Stimulated activated CD4-positive, alpha-beta T cell treated with anti-CD3 and anti-CD28 coated beads, Interleukin-12 subunit alpha, Interleukin-12 subunit beta, amount 100 ng/mL, for 48 hours (primary cell): ENCODE results near the gene NEDD8.

Experiments used
- DNase-seq, 3 donors: peaks; one replicate each; pipeline ENCODE4 v3.0.0-alpha.2; 2020; ENCODE audit warnings: low read depth in 2 of 3, low spot score in 1 of 3

Gene NEDD8

DNA sequence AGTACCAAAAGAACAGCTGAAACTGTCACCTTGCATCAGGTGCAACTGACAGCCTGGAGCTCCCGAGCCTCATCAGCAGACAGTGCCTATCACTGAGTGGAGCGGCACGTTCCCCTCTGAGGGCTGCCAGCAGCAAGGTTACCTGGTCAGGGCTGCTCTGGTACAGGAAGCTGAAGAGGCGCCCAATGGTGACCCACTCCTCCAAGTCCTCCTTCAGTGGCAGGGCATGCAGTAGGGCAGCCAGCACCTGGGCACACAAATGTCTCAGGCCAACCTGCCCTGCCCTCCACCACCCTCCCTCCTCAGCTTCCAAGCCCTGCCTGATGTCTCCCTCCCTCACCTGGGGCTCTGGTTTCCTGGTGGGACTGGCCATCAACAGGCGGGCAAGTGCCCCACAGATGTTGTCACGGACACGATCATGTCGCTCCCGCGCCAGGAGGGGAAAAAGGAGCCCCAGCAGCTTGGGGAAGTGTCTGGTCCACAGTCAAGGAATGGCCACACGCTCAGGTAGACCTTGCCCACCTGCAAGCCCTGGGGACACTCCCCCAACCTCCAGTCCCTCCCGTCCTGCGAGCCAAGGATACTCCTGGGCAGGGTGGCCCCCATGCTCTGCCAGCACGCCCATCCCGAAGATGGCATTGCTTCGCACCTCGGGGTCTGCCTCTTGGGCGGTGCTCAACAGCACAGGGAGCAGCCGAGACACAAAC, 50.6 kb downstream of the NEDD8 start:
- no peak for DNase-seq

DNA sequence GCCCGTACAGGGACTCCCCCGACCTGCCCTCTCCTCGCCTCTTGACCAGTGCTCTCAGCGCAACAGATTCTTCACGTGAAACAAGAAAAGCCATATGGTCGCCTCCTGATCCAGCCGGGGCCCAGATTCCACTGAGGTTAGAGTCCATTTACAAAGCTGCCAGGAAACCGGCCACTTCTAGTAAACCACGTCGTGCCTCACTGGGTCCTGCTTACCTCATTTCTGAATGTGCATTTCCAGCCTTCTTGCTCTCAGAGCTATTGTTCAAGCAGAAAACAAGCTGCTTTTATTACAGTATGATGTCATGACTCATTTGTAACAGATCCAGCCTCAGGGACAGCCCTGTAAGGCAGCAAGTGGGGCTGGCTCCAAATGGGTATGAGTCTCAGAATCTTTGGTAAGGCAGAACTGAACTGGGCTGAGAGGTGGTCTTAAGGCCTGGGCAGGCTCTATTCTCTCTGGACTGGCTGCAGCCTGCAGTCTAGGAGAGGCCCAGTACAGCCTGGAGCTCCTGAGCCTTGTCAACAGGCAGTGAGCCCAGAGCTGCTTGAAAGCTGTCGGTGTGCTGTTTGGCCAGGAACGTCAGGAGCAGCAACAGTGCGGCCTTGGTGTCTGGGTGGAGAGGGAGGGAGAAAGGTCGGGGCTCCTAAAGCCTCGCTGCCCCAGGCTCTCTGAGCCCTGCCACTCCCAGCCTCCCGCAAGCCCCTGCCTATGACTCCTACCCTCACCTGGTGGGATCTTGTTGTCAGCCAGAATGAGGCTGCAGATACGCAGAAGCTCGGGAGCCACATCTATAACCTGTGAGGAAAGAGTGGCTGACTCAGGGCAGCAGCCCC, 52.0 kb downstream of the NEDD8 start:
- DNase-seq = no peak

DNA sequence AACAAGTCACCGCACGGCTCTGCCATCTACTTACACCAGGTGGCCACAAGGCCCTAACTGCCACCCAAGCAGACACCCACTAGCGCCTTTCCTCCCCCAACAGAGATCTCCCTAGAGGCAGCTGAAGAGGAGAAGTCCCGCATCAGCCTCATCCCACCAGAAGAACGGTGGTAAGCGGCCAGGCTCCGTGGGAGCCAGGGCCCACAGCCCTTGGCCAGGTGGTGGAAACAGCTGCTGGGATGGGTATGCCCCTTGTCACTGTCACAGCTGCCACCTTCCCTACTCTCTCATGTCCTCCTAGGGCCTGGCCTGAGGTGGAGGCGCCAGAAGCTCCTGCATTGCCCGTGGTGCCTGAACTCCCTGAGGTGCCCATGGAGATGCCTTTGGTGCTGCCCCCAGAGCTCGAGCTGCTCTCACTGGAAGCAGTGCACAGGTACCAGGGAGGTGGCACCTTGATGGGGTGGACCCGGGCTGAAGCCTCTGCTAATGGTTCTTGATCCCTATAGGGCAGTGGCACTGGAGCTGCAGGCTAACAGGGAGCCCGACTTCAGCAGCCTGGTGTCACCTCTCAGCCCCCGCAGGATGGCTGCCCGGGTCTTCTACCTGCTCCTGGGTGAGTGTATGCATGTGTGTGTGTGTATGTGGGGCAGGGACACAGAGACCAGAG, 52.7 kb downstream of the NEDD8 start:
- DNase-seq = no peak

DNA sequence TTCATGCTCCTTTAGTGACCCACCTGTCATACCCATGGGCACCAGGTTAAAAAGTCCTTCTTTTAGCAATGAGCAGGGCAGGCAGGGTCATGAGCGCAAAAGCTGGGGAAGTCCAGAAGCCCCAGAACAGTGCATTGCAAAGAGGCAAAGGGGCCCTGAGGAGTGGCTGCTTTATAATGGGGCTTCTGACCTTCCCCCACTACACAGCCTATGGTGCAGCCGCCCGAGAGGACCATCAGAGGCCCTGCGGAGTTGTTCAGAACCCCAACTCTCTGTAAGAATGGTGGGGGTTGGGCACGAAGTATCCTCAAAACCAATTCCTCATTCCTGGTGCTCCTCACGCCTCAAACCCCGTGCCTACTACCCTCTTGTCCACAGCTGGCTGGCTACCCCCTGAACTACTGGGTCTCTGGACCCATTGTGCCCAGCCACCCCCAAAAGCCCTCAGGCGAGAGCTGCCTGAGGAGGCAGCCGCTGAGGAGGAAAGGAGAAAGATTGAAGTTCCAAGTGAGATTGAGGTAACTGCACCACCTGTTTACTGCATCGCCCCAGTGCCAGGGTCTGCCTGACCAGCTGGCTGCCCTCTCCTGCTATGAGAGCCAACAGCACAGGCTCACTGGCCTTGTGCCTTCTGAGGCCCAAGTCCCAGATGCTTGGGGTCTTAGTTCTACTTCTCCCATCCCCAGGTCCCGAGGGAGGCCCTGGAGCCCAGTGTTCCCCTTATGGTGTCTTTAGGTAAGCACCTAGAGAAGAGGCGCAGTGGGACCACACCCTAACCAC, 53.6 kb downstream of the NEDD8 start:
- no peak for DNase-seq

DNA sequence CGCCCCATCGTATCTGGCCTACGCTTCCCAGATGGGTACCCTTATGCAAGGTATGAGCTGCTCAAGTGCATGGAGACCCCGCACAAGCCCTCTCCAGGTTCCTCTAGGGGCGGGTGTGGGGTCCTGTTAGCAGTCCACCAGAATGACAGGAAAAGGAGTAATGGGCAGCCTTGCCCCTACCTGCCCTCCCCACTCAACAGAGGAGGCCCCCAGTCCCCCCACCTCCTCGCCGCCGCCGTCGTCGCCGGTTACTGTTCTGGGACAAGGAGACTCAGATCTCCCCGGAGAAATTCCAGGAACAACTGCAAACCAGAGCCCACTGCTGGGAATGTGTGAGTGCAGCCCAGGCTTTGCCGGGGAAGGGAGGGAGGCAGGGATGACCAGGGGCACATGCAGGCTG, 54.3 kb downstream of the NEDD8 start:
- DNase-seq = no peak

DNA sequence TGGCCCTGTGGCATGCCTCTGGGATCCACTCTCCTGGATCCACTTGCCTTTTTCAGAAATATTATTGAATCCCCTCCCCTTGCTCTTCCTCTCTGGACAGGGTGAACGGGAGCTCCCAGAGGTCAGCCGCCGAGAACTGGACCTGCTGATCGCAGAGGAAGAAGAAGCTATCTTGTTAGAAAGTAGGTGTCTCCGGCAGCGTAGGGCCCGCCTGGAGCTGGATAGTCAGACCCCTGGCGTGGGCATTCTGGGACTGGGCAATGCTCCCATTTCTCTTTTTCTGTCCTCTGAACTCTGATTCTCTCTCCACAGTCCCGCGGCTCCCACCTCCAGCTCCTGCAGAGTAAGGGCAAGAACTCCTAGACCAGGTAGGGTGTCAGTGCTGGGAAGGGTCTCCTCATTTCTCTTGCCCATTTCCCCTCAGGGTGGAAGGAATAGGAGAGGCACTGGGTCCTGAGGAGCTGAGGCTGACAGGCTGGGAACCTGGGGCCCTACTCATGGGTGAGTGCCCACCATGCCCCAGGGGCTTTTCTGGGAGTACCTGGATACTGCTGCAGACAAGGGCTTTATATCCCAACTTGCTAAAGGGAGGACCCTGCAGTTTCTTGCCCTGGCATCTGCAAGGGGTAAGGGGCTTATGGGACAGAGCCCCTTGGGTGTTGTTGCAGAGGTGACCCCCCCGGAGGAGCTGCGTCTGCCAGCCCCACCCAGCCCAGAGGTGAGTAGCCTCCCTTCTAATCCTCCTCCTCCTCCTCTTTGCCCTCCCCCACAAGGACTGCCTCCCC, 54.9 kb downstream of the NEDD8 start:
- DNase-seq = no peak

DNA sequence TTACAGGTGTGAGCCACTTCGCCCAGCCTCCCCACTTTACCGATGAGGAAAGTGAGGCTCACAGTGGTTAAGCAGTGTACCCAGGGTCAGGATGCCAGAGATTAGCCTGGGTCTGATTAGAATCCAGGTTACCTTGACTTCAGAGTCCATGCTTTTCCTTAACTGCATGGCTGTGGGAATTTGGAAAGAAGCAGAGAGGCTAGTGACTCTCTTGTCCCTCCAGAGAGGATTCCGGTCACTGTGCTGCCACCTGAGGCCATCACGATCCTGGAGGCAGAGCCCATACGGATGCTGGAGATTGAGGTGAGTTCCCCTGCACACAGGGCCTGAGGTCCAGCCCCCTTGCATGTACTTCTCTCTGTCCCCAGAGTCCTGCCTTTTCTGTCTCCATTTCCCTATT, 55.6 kb downstream of the NEDD8 start:
- no peak for DNase-seq

DNA sequence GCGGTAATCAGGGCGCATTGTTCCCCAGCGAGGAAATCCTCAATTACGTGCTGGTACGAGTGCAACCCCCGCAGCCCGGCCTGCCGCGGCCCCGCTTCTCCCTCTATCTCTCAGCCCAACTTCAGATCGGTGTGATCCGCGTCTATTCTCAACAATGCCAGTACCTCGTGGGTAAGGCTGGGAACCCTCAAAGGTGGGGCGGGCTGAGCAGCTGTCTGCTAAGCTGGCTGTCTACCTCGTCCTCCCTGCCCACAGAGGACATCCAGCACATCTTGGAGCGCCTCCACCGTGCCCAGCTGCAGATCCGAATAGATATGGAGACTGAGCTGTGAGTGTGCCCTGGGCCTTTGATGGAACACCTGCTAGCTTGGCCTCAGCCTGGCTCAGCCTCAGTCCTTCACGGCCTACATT, 59.3 kb downstream of the NEDD8 start:
- DNase-seq = no peak

DNA sequence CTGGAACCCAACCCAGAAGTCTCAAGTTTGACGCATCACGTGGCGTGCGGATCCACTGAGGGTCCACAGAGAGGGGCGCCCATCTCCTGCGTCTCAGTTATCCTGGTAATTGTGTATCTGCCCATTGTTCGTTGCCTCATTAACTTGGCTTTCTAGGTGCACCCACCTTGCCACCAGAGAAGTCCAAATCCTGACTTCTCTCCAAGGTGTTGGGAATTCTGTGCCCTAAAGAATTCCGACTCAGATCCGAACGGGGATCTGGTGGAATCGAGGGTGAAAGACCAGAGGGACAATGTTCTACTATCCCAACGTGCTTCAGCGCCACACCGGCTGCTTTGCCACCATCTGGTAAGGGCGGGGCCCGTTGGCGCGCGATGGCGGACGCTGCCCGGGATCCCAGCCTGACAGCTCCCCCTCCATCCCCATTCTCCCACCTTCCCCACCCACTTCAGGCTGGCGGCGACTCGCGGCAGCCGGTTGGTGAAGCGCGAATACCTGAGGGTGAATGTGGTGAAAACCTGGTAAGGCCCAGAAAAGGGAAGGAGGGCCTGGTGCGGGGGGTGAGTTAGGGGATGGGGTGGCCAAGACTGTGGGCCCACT, 59.8 kb downstream of the NEDD8 start:
- DNase-seq = no peak

DNA sequence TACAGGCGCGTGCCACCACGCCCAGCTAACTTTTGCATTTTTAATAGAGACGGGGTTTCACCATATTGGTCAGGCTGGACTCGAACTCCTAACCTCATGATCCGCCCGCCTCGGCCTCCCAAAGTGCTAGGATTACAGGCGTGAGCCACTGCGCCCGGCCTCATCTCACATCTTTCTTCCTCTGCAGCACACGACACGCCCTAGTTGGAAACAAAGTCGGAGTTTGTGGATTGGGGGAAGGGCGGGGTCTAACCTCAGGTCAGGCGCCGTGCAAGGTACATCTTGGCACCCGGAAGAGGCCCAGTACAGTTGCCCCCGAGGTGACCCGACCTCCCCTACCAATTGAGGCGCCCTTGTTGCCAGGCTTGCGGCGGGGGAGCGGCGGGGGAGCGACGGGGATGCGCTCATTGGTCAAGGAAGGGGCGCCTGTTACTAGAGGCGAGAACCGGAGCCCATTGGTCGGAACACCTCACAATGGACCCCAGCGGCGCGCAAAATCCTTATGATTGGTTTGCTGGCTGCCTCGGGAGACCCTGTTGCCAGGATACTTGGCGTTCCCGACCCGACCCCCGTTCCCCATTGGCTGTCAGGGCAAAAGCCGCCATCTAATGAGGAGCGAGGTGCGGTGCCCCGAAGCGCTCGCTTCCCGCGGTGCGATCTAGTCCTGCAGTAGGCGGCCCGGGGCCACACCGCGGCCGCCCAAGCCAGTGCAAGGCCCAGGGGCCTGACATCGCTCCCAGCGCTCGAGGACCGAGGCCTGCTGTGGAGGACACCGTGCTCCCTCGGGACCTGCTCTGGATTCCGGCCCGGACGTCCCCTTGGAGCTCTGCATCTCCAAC, 60.5 kb downstream of the NEDD8 start, which contains the start of gene REC8:
TSS of gene REC8 (plus strand) at position 659 of the 839 bp plus-strand sequence. CDS start 473 bp downstream, outside the sequence.
- DNase-seq = peak; percentile 33 to 60 (median 48)

DNA sequence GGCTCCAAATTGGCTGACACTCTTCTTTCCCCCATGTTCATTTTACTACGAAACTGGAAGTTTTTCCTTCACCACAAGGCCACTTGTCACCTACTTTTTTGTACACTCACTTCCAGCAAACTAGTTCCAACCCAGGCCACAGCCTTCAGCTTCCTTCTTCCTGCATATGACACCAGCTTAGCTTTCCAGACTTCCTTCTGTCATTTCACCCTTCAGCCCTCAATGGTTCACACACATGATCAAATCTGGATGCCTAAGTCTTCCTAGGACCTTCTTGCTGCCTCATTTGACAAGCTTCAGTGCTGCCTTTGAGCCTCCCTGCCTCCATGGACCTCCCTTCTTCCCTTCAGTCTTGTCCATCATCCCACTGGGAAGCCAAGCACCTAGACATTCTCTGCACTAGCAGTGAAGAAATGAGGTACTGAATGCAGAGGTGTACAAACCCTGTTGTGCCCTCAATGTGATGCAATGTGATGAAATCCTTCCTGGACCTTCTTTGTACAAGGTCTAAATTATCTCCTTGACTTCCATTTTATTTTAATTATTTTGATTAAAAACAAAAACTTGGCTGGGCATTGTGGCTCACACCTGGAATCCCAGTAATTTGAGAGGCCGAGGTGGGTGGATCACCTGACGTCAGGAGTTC, 64.6 kb downstream of the NEDD8 start:
- DNase-seq = no peak
